Activated CD8-positive, alpha-beta memory T cell treated with anti-CD3 and anti-CD28 coated beads for 24 hours (primary cell): ENCODE results near the gene SAMD3.
"Not testable (repeated sequence)": the region's sequence is repeated elsewhere in the genome, so short reads cannot be mapped to it uniquely, and the experiment has no call there.

Experiments
- DNase-seq: peaks from one replicate; pipeline ENCODE4 v3.0.0-alpha.2; 2020

Gene SAMD3

GRCh38 chr6:130170160-130170559 lies 52.6 kb downstream of the SAMD3 start:
- not testable (repeated sequence) for DNase-seq

GRCh38 chr6:130167655-130168054 lies 55.1 kb downstream of the SAMD3 start:
- no peak for DNase-seq

GRCh38 chr6:130164251-130164650 lies 58.5 kb downstream of the SAMD3 start:
- no peak for DNase-seq

GRCh38 chr6:130163266-130163665 lies 59.5 kb downstream of the SAMD3 start:
- DNase-seq, result no peak

GRCh38 chr6:130162421-130162820 lies 60.3 kb downstream of the SAMD3 start:
- DNase-seq, result no peak

- no peak for DNase-seq
Measured at GRCh38 chr6:130161683-130162404, 60.9 kb downstream of the SAMD3 start.

- DNase-seq, result no peak
Measured at GRCh38 chr6:130159956-130160355, 62.8 kb downstream of the SAMD3 start.

GRCh38 chr6:130158548-130158947 lies 64.2 kb downstream of the SAMD3 start:
- no peak for DNase-seq

GRCh38 chr6:130158056-130158455 lies 64.7 kb downstream of the SAMD3 start:
- DNase-seq, result no peak

GRCh38 chr6:130156908-130157307 lies 65.8 kb downstream of the SAMD3 start:
- no peak for DNase-seq

GRCh38 chr6:130152908-130153510 lies 69.7 kb downstream of the SAMD3 start:
- DNase-seq, result no peak

- no peak for DNase-seq
Measured at GRCh38 chr6:130150906-130151305, 71.8 kb downstream of the SAMD3 start.

GRCh38 chr6:130149016-130149415 lies 73.7 kb downstream of the SAMD3 start:
- DNase-seq, result not testable (repeated sequence)

GRCh38 chr6:130148181-130148580 lies 74.6 kb downstream of the SAMD3 start:
- DNase-seq, result no peak

GRCh38 chr6:130147111-130147510 lies 75.6 kb downstream of the SAMD3 start:
- no peak for DNase-seq

GRCh38 chr6:130143709-130144108 lies 79.0 kb downstream of the SAMD3 start:
- DNase-seq, result no peak

GRCh38 chr6:130140084-130140483 lies 82.7 kb downstream of the SAMD3 start:
- DNase-seq, result no peak

- DNase-seq, result no peak
Measured at GRCh38 chr6:130138909-130139242, 83.9 kb downstream of the SAMD3 start.

GRCh38 chr6:130138116-130138908 lies 84.4 kb downstream of the SAMD3 start:
- no peak for DNase-seq

- DNase-seq, result no peak
Measured at GRCh38 chr6:130136798-130137197, 86.0 kb downstream of the SAMD3 start.

- DNase-seq, result no peak
Measured at GRCh38 chr6:130134582-130134981, 88.2 kb downstream of the SAMD3 start.

- no peak for DNase-seq
Measured at GRCh38 chr6:130132286-130132701, 90.5 kb downstream of the SAMD3 start.

GRCh38 chr6:130129762-130130246 lies 92.9 kb downstream of the SAMD3 start:
- no peak for DNase-seq

- DNase-seq, result no peak
Measured at GRCh38 chr6:130128326-130128725, 94.4 kb downstream of the SAMD3 start.
